Left lung (tissue), 10 donors: ENCODE results near the gene RPS27L. TPM values are rescaled to one million over a fixed set of nuclear protein-coding genes. Genes with fewer than 3 reads are reported as not detected.

Experiments
- ATAC-seq: fragments of 200-7000 bp; cut with Tn5 transposase; one replicate; pipeline ENCODE4 v1.9.1; 2020; ENCODE audit warnings: moderate library complexity
- DNase-seq, 4 donors: peaks; one replicate each; pipeline ENCODE4 v3.0.0-alpha.2; 2013 to 2020
- H3K27ac ChIP-seq, 2 donors: fragments of 200-600 bp; sonication (generic) in 1 of 2; one replicate each; pipeline versions ENCODE4 v1.5.0 to v1.8.0; 2020 to 2021
- H3K27me3 ChIP-seq, 2 donors: fragments of 200-600 bp; sonication (generic) in 1 of 2; one replicate each; pipeline versions ENCODE4 v1.5.0 to v1.8.0; 2020 to 2021
- H3K36me3 ChIP-seq, 2 donors: fragments of 200-600 bp; sonication (generic) in 1 of 2; one replicate each; pipeline versions ENCODE4 v1.5.0 to v1.8.0; 2020 to 2021
- H3K4me1 ChIP-seq, 2 donors: fragments of 200-600 bp; one replicate each; pipeline ENCODE4 v1.8.0; 2021
- H3K4me3 ChIP-seq, 2 donors: fragments of 200-600 bp; sonication (generic) in 1 of 2; one replicate each; pipeline versions ENCODE4 v1.5.0 to v1.8.0; 2020 to 2021; ENCODE audit warnings: mild to moderate bottlenecking in 1 of 2
- H3K9me3 ChIP-seq, 2 donors: fragments of 200-600 bp; sonication (generic) in 1 of 2; one replicate each; pipeline versions ENCODE4 v1.5.0 to v1.8.0; 2020 to 2021
- CTCF ChIP-seq, 2 donors: fragments of 200-600 bp; sonication (generic) in 1 of 2; IDR thresholded peaks; one replicate each; pipeline versions ENCODE4 v1.5.0 to v1.8.0; 2021; ENCODE audit warnings: antibody characterized with exemption in 2 of 2
- intact Hi-C, 2 donors: fragments of 100-400 bp; cut with DNase I; formaldehyde crosslinking; loops; one replicate each; pipeline versions ENCODE4 v1.11.2 to v1.14.2; 2022
- polyA plus RNA-seq, 6 donors: library from polyadenylated mRNA; unstranded; fragments of 120-200 nt; gene quantifications; one replicate each; pipeline ENCODE4 v1.2.1, GENCODE V29; 2013; ENCODE audit not compliant: insufficient read length in 6 of 6
- total RNA-seq, 2 donors: library from RNA; stranded (reverse); fragmentation: NEBNext Ultra II Directional; extraction: Animal tissue kit (Norgen Biotek cat#: 25700); gene quantifications; one replicate each; pipeline ENCODE4 v1.2.1, GENCODE V29; 2021
- donor health status: DM: no; HTN: yes; CAD: no.
- donor health status: DM: no; HTN: no; CAD: no.

RPS27L gene
- total and polyA plus RNA-seq, 8 donors, result 74.8 to 242 (median 82.7) TPM

- Histone ChIP-seq H3K4me3 (peak overlapping the region; percentile 45 to 68), H3K36me3 (no peaks in the 10 kb centered on the region), H3K4me1 (peaks cover 11 to 64% of the 10 kb centered on the region in 2 donors), H3K27me3 (no peaks in the 10 kb centered on the region), H3K9me3 (no peaks in the 10 kb centered on the region), H3K27ac (peak overlapping the region; percentile 67 to 87)
- DNase-seq (no peak), ATAC-seq (no peak)
- TF ChIP-seq CTCF (IDR thresholded peaks at IDR 0.05), result no peak
- intact Hi-C loops, result no loop called here
These were observed 33.7 kb upstream of the RPS27L start for GRCh38 chr15:63190769-63191649.

DNA sequence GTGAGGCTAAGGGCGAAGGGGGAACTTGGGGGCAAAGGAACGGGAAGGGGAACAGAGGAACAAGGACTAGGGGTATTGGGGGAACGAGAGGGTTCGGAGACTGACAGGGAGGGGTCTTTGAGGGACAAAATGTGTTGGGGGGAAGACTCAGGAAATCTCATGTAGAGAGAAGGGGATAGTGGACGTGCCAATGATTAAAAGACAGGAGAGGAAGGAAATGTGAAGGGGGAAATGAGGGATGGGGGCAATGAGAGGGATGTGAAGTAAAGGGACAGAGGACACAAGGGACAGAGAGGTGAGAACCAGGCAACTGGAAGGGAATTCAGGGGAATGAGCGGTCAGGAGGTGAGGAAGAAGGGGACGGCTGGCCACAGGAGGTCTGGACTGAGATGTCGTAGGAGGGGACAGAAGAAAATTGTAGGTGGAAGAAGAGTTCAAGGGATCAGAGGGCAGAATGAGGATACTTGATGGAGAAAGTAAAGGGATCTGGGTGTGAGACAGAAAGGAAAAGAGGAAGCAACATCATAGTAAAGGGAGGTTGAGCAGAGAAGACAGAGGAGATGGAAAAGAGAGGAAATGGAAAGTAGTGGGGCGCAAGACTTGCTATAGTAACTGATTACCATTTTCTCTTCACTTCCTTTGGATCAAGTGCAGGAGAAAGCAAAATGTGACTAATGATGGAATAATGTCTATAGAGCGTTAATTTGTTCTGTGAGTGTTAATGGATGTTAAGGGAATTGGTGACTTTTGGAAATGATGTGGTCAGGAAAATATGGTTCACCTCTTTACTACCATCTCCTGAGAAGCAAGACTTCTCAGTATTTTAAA lies 32.9 kb upstream of the RPS27L start:
- Histone ChIP-seq H3K27ac (peak overlapping the region; percentile 67 to 87), H3K9me3 (no peaks in the 10 kb centered on the region), H3K27me3 (no peaks in the 10 kb centered on the region), H3K4me1 (peaks cover 8 to 55% of the 10 kb centered on the region in 2 donors), H3K4me3 (peak overlapping the region; percentile 45 to 68), H3K36me3 (no peaks in the 10 kb centered on the region)
- DNase-seq (no peak), ATAC-seq (peak; percentile 1)
- intact Hi-C loops, result loop anchor here in 1 of 2 donors (5.0 kb wide), 1 partner anchor 87 kb away; the partner anchor contains the start of gene APH1B
- TF ChIP-seq CTCF (IDR thresholded peaks at IDR 0.05), result no peak

- ATAC-seq (peak; percentile 99), DNase-seq (peak; percentile 94 to 99 (median 98))
- Histone ChIP-seq H3K4me1 (peaks cover 8 to 45% of the 10 kb centered on the region in 2 donors), H3K27ac (peak within 1 kb of the TSS; percentile 67 to 87), H3K4me3 (peak within 1 kb of the TSS; percentile 45 to 68), H3K36me3 (no peaks in the 10 kb centered on the region), H3K27me3 (no peaks in the 10 kb centered on the region), H3K9me3 (no peaks in the 10 kb centered on the region)
- intact Hi-C loops, result loop anchor here in 1 of 2 donors (5.0 kb wide), 1 partner anchor 88 kb away; the partner anchor contains the start of gene APH1B
- TF ChIP-seq CTCF (IDR thresholded peaks at IDR 0.05), result peak in 1 of 2 donors; percentile 17
These were observed 31.9 kb upstream of the RPS27L start, which contains the start of gene RAB8B for GRCh38 chr15:63188926-63189871. TSS of gene RAB8B (plus strand) at chr15:63189606. CDS start at chr15:63189625, 19 bp downstream.

- ATAC-seq (no peak), DNase-seq (no peak)
- Histone ChIP-seq H3K9me3 (no peaks in the 10 kb centered on the region), H3K36me3 (no peaks in the 10 kb centered on the region), H3K4me1 (peaks cover 8 to 37% of the 10 kb centered on the region in 2 donors), H3K27me3 (no peaks in the 10 kb centered on the region), H3K4me3 (peak overlapping the region; percentile 45 to 68), H3K27ac (peak overlapping the region in 1 of 2 donors; percentile 87)
- no peak for TF ChIP-seq CTCF (IDR thresholded peaks at IDR 0.05)
- intact Hi-C loops, result loop anchor here in 1 of 2 donors (5.0 kb wide), 1 partner anchor 89 kb away; the partner anchor contains the start of gene APH1B
These were observed 31.1 kb upstream of the RPS27L start for GRCh38 chr15:63188247-63188925.
